Measurements from ENCODE around the gene ME1. TPM values are rescaled to one million over a fixed set of nuclear protein-coding genes. Genes with fewer than 3 reads are reported as not detected.

Gene ME1
- total RNA-seq, 3 donors from 2014 or later = 5.2 to 34.6 (median 7.2) TPM

DNA sequence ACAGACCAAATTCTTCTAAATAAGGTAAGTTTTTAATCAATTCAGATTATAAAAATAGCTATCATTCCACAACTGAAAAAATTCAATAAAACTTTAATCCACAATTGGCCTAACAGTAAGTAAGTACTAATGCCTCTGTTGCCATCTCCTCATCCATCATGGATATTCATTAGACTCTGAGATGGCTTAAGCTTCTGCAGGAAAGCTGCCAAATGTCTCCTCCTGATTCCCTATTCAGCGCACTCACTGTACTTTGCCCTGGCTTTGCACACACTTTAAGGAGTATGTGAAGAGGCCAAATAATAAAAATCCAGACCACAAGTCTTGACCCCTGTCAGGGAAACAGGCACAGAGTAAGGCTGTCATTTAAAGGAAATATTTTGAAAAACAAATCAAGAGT is 261.3 kb downstream of the ME1 start:
- Histone ChIP-seq H3K4me1 (no peaks in the 10 kb centered on the region), H3K27me3 (no peaks in the 10 kb centered on the region), H3K9me3 (no peaks in the 10 kb centered on the region), H3K4me3 (no peak overlapping the region), H3K36me3 (peaks cover 11% of the 10 kb centered on the region), H3K27ac (no peak overlapping the region)
- DNase-seq (ENCODE audit: low spot score in 2 of 2) = no peak
- TF ChIP-seq, protein P1, sequence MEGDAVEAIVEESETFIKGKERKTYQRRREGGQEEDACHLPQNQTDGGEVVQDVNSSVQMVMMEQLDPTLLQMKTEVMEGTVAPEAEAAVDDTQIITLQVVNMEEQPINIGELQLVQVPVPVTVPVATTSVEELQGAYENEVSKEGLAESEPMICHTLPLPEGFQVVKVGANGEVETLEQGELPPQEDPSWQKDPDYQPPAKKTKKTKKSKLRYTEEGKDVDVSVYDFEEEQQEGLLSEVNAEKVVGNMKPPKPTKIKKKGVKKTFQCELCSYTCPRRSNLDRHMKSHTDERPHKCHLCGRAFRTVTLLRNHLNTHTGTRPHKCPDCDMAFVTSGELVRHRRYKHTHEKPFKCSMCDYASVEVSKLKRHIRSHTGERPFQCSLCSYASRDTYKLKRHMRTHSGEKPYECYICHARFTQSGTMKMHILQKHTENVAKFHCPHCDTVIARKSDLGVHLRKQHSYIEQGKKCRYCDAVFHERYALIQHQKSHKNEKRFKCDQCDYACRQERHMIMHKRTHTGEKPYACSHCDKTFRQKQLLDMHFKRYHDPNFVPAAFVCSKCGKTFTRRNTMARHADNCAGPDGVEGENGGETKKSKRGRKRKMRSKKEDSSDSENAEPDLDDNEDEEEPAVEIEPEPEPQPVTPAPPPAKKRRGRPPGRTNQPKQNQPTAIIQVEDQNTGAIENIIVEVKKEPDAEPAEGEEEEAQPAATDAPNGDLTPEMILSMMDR (IDR thresholded peaks at IDR 0.05) = no peak
- TF ChIP-seq POLR2AphosphoS5 (IDR thresholded peaks at IDR 0.05) = no peak
- intact Hi-C loops (cut with DNase I; ENCODE audit: low total_unique reads) = no loop called here

DNA sequence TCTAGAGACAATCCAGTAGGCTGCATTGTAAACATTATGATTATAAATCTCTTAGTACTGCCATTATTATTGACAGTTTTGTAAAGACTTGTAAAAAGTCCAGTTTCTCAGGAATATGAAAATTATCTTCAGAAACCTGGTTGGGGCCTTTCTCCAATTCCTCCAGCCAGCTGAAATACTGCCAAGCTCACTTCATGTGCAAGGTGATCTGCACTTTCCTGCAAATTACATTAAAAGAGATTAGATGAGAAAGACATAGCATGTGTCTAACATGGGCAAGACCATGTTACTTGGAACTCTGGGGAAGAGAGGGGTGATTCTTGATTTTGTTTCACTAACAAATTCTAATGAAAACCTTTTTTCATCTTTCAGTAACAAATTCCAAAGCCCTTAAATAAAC is 261.7 kb downstream of the ME1 start:
- DNase-seq (ENCODE audit: low spot score in 2 of 2) = no peak
- no peak overlapping the region for H3K27ac ChIP-seq
- intact Hi-C loops (cut with DNase I; ENCODE audit: low total_unique reads) = no loop called here
- no peaks in the 10 kb centered on the region for H3K27me3 ChIP-seq
- H3K4me3 ChIP-seq = no peak overlapping the region
- H3K4me1 ChIP-seq = no peaks in the 10 kb centered on the region
- TF ChIP-seq POLR2A (IDR thresholded peaks at IDR 0.05) (no peak), POLR2AphosphoS5 (IDR thresholded peaks at IDR 0.05) (no peak)
- TF ChIP-seq, protein P1 (IDR thresholded peaks at IDR 0.05) = no peak
- no peaks in the 10 kb centered on the region for H3K9me3 ChIP-seq
- H3K36me3 ChIP-seq = peaks cover 11% of the 10 kb centered on the region

DNA sequence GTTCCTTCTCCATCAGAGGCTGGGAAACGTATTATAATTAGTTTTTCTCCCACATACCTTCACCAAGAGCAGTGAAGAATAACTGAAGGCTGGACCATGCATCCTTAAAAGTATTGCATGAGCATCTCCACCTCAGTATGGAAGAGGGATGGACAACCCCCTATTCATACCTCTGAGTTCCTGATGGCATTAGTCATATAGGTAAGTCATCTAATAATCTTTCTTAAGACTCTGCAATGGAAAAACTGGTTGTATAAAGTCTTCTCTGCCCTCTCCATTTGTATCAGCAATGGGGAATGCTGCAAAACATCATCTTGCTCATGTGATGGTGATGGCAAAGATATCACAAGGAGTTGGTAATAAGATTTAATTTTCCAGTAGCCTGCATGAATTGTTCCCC is 262.3 kb downstream of the ME1 start:
- intact Hi-C loops (cut with DNase I; ENCODE audit: low total_unique reads) = no loop called here
- no peaks in the 10 kb centered on the region for H3K4me1 ChIP-seq
- TF ChIP-seq, protein P1 (IDR thresholded peaks at IDR 0.05) = no peak
- TF ChIP-seq POLR2A (IDR thresholded peaks at IDR 0.05) = no peak
- no peak for TF ChIP-seq POLR2AphosphoS5 (IDR thresholded peaks at IDR 0.05)
- H3K9me3 ChIP-seq = no peaks in the 10 kb centered on the region
- no peak overlapping the region for H3K27ac ChIP-seq
- H3K27me3 ChIP-seq = no peaks in the 10 kb centered on the region
- no peak for DNase-seq (ENCODE audit: low spot score in 2 of 2)
- H3K36me3 ChIP-seq = peaks cover 11% of the 10 kb centered on the region
- no peak overlapping the region for H3K4me3 ChIP-seq

DNA sequence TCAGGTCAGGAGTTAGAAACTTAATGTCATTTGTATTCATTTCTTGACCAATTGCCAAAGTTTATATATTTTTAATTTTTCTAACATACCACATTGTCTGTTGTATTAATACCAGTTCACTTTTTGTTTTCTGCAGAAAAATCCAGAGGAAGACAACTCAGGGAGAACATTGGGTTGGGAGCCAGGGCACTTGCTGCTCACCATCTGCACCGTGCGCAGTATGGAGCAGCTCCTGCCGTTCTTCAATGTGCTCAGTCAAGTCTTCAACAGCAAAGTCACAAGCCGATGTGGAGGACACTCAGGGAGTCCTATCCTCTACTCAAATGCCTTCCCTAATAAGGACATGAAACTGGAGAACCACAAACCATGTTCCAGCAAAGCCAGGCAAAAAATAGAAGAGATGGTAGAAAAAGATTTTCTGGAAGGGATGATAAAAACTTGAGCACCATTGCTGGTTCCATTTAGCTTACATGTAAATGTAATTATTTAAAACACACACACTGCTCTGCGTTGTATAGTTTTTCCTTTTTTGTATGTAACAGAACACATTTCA is 263.0 kb downstream of the ME1 start:
- intact Hi-C loops (cut with DNase I; ENCODE audit: low total_unique reads) = no loop called here
- DNase-seq (ENCODE audit: low spot score in 2 of 2) = no peak
- H3K9me3 ChIP-seq = no peaks in the 10 kb centered on the region
- H3K36me3 ChIP-seq = peaks cover 12% of the 10 kb centered on the region
- H3K27ac ChIP-seq = no peak overlapping the region
- TF ChIP-seq POLR2A (IDR thresholded peaks at IDR 0.05) = no peak
- no peak for TF ChIP-seq POLR2AphosphoS5 (IDR thresholded peaks at IDR 0.05)
- TF ChIP-seq, protein P1 (IDR thresholded peaks at IDR 0.05) = no peak
- no peaks in the 10 kb centered on the region for H3K4me1 ChIP-seq
- no peaks in the 10 kb centered on the region for H3K27me3 ChIP-seq
- no peak overlapping the region for H3K4me3 ChIP-seq

Other genes with a start within 250 kb of the ME1 start
- gene PGM3, start 237.8 kb downstream of the ME1 start, total RNA-seq = 10 to 100 TPM; 21.3 to 41.0 (median 24.9) TPM
- gene RWDD2A, start 237.7 kb downstream of the ME1 start, total RNA-seq = 1 to 10 TPM; 3.0 to 3.7 (median 3.6) TPM
- gene PRSS35, start 81.5 kb upstream of the ME1 start, total RNA-seq = not detected

All from breast epithelium (tissue), 4 donors.